ENCODE data around the gene SH3TC1.

The SH3TC1 gene

DNA sequence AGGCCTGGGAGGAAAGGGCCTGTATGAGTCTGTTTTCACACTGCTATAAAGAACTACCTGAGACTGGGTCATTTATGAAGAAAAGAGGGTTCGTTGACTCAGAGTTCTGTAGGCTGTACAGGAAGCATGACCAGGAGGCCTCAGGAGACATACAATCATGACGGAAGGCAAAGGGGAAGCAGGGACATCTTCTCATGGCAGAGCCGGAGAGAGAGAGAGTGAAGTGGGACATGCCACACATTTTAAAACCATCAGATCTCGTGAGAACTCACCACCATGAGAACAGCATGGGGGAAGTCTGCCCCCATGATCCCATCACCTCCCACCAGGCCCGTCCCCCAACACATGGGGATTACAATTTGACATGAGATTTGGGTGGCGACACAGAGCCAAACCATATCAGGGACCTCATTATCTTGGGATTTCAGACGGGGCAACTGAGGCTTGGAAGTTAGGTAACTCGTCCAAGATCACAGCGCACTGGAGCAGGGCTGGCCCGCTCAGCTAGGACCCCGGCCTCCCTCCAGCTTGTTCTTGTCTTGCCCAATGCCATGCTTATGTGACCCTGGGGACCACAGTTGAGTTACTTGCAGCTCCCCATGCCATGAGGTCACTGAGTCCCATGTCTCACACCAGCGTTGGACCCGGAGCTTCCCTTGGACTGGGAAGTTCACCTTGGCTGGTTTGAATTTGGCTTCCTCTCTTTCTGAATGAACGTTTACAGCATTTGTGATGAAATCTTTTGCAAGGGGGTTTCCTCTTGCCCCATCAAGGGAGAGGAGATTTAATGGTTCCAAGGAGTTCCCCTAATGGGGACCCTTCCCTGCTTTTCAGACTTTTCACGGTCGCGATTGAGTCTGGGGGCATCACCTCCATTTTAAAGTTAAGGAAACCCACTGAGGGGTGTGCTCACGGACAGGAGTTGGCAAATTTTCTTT is 88.5 kb downstream of the SH3TC1 start:
- Histone ChIP-seq H3K4me2 (ENCODE audit: low read depth, low read length, poor library complexity, severe bottlenecking) (no peak overlapping the region), H3K9me2 (replicated peaks; ENCODE audit: low read depth, low read length) (no peaks in the 10 kb centered on the region), H3K27me3 (ENCODE audit: insufficient read depth, low read length, poor library complexity, severe bottlenecking) (no peaks in the 10 kb centered on the region)

GRCh38 chr4:8289151-8289750 is 90.2 kb downstream of the SH3TC1 start:
- H3K4me3 ChIP-seq (ENCODE audit: low read length, poor library complexity, severe bottlenecking) = no peak overlapping the region
- no peaks in the 10 kb centered on the region for H3K4me1 ChIP-seq (ENCODE audit: insufficient read depth, low read length, poor library complexity, severe bottlenecking)
- no peaks in the 10 kb centered on the region for H3K79me2 ChIP-seq (ENCODE audit: insufficient read depth, low read length)
- no peaks in the 10 kb centered on the region for H3F3A ChIP-seq (ENCODE audit: low read depth)
- H3K4me2 ChIP-seq (ENCODE audit: low read depth, low read length, poor library complexity, severe bottlenecking) = no peak overlapping the region
- no peak overlapping the region for H2AFZ ChIP-seq (ENCODE audit: low read length)
- H3K27me3 ChIP-seq (ENCODE audit: insufficient read depth, low read length, poor library complexity, severe bottlenecking) = no peaks in the 10 kb centered on the region
- no peaks in the 10 kb centered on the region for H4K20me1 ChIP-seq (ENCODE audit: insufficient read depth, low read length, poor library complexity, severe bottlenecking)
- no peaks in the 10 kb centered on the region for H3K9me2 ChIP-seq (replicated peaks; ENCODE audit: low read depth, low read length)
- no peak overlapping the region for H3K9ac ChIP-seq (ENCODE audit: low read depth, low read length, poor library complexity, severe bottlenecking)
- H3K9me3 ChIP-seq (ENCODE audit: insufficient read depth, low read depth, low read length) = no peaks in the 10 kb centered on the region
- no peaks in the 10 kb centered on the region for H3K36me3 ChIP-seq (ENCODE audit: insufficient read depth, low read length)
- TF ChIP-seq EZH2phosphoT487 (IDR thresholded peaks at IDR 0.05; ENCODE audit: borderline replicate concordance) = no peak
- TF ChIP-seq CTCF (conservative IDR thresholded peaks at IDR 0.05; ENCODE audit: low read length) = no peak

More for the DNA sequence above, 88.5 kb downstream of the SH3TC1 start:
- Histone ChIP-seq H3K9ac (ENCODE audit: low read depth, low read length, poor library complexity, severe bottlenecking) (no peak overlapping the region), H4K20me1 (ENCODE audit: insufficient read depth, low read length, poor library complexity, severe bottlenecking) (no peaks in the 10 kb centered on the region), H3K36me3 (ENCODE audit: insufficient read depth, low read length) (no peaks in the 10 kb centered on the region), H3K9me3 (ENCODE audit: insufficient read depth, low read depth, low read length) (no peaks in the 10 kb centered on the region), H3F3A (ENCODE audit: low read depth) (no peaks in the 10 kb centered on the region), H3K4me3 (ENCODE audit: low read length, poor library complexity, severe bottlenecking) (no peak overlapping the region), H2AFZ (ENCODE audit: low read length) (no peak overlapping the region), H3K79me2 (ENCODE audit: insufficient read depth, low read length) (no peaks in the 10 kb centered on the region), H3K4me1 (ENCODE audit: insufficient read depth, low read length, poor library complexity, severe bottlenecking) (no peaks in the 10 kb centered on the region)
- TF ChIP-seq CTCF (conservative IDR thresholded peaks at IDR 0.05; ENCODE audit: low read length) (no peak), EZH2phosphoT487 (IDR thresholded peaks at IDR 0.05; ENCODE audit: borderline replicate concordance) (no peak)

DNA sequence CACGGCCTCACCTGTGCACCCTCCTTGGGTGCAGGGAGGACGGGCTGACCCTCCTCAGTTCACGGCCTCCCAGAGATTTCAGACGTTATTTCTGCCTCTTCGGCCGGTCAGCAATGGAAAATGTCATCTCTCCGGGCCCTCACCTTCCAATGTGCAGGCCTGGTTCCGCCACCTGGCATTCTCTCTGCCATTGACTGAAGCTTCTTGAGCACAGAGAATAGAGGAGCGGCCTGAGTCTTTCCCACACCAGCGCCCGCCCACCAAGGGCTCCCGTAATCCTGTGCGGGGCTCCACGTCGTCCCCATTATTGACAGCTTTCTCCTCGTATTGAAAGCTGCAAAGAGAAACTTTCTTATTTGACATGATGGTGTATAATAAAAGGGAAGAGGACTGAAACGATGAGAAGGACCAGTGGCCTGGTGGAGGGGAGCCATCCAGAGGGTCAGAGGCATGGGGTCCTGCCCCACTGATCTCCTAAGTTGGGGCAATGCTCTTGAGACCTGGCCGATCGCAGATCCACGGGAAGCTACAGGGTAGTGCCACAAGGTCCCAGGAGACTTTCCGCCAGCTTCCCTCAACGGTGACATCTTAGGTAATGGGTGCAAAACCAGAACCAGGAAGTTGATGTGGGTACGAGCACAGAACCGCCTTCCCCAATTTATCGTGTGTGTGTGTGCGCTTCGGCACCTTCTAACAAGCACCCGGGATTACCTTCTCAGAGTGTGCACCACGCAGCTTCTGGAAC is 91.0 kb downstream of the SH3TC1 start:
- H3K9me3 ChIP-seq (ENCODE audit: insufficient read depth, low read depth, low read length) = 0 out of 2 replicates have a peak, but pooled peaks cover 4% of the 10 kb centered on the region
- H4K20me1 ChIP-seq (ENCODE audit: insufficient read depth, low read length, poor library complexity, severe bottlenecking) = no peaks in the 10 kb centered on the region
- no peaks in the 10 kb centered on the region for H3F3A ChIP-seq (ENCODE audit: low read depth)
- no peaks in the 10 kb centered on the region for H3K27me3 ChIP-seq (ENCODE audit: insufficient read depth, low read length, poor library complexity, severe bottlenecking)
- no peak overlapping the region for H3K4me2 ChIP-seq (ENCODE audit: low read depth, low read length, poor library complexity, severe bottlenecking)
- no peaks in the 10 kb centered on the region for H3K36me3 ChIP-seq (ENCODE audit: insufficient read depth, low read length)
- H2AFZ ChIP-seq (ENCODE audit: low read length) = no peak overlapping the region
- H3K9me2 ChIP-seq (replicated peaks; ENCODE audit: low read depth, low read length) = no peaks in the 10 kb centered on the region
- no peaks in the 10 kb centered on the region for H3K79me2 ChIP-seq (ENCODE audit: insufficient read depth, low read length)
- no peak overlapping the region for H3K4me3 ChIP-seq (ENCODE audit: low read length, poor library complexity, severe bottlenecking)
- no peak overlapping the region for H3K9ac ChIP-seq (ENCODE audit: low read depth, low read length, poor library complexity, severe bottlenecking)
- no peaks in the 10 kb centered on the region for H3K4me1 ChIP-seq (ENCODE audit: insufficient read depth, low read length, poor library complexity, severe bottlenecking)
- no peak for TF ChIP-seq EZH2phosphoT487 (IDR thresholded peaks at IDR 0.05; ENCODE audit: borderline replicate concordance)
- no peak for TF ChIP-seq CTCF (conservative IDR thresholded peaks at IDR 0.05; ENCODE audit: low read length)
